ACC112 (cell line): ENCODE measurements around the gene SLCO3A1.

Source experiments
- H2AFZ ChIP-seq: fragments of 200-600 bp; sonication (generic); one replicate; pipeline ENCODE4 v1.6.0; 2017; ENCODE audit warnings: antibody characterized with exemption, low read length; ENCODE audit not compliant: unreplicated experiment
- H3K27ac ChIP-seq: fragments of 200-600 bp; sonication (generic); 2 replicates; pipeline ENCODE4 v1.5.1; 2014; ENCODE audit warnings: low read depth, mild to moderate bottlenecking, antibody characterized with exemption, low read length, moderate library complexity
- H3K27me3 ChIP-seq: fragments of 200-600 bp; sonication (generic); 2 replicates; pipeline ENCODE4 v1.6.1; 2014; ENCODE audit warnings: mild to moderate bottlenecking, antibody characterized with exemption, low read length, moderate library complexity, mixed read lengths; ENCODE audit not compliant: insufficient read depth
- H3K36me3 ChIP-seq: fragments of 200-600 bp; sonication (generic); 2 replicates; pipeline ENCODE4 v1.6.1; 2016; ENCODE audit warnings: mild to moderate bottlenecking, antibody characterized with exemption, low read length, moderate library complexity, mixed read lengths; ENCODE audit not compliant: insufficient read depth
- H3K4me1 ChIP-seq: fragments of 200-600 bp; sonication (generic); one replicate; pipeline ENCODE4 v1.6.1; 2016; ENCODE audit warnings: low read length, mixed read lengths; ENCODE audit not compliant: insufficient read depth, unreplicated experiment, control insufficient read depth
- H3K4me3 ChIP-seq: fragments of 200-600 bp; sonication (generic); 2 replicates; pipeline ENCODE4 v1.5.1; 2014; ENCODE audit warnings: mild to moderate bottlenecking, low read depth, low read length
- H3K79me2 ChIP-seq: fragments of 200-600 bp; sonication (generic); one replicate; pipeline ENCODE4 v1.6.0; 2016; ENCODE audit warnings: low read length; ENCODE audit not compliant: control insufficient read depth, unreplicated experiment, insufficient read depth

The SLCO3A1 gene

GRCh38 chr15:92166751-92167405 is 313.4 kb downstream of the SLCO3A1 start:
- Histone ChIP-seq H3K27ac (no peak overlapping the region), H3K27me3 (no peaks in the 10 kb centered on the region), H2AFZ (no peak overlapping the region), H3K79me2 (no peaks in the 10 kb centered on the region), H3K4me3 (no peak overlapping the region), H3K36me3 (no peaks in the 10 kb centered on the region), H3K4me1 (no peaks in the 10 kb centered on the region)

- H3K79me2 ChIP-seq = no peaks in the 10 kb centered on the region
- no peaks in the 10 kb centered on the region for H3K4me1 ChIP-seq
- H3K27ac ChIP-seq = no peak overlapping the region
- H3K27me3 ChIP-seq = no peaks in the 10 kb centered on the region
- no peaks in the 10 kb centered on the region for H3K36me3 ChIP-seq
- no peak overlapping the region for H2AFZ ChIP-seq
- no peak overlapping the region for H3K4me3 ChIP-seq
Observed at GRCh38 chr15:92167451-92167850, 313.9 kb downstream of the SLCO3A1 start.

DNA sequence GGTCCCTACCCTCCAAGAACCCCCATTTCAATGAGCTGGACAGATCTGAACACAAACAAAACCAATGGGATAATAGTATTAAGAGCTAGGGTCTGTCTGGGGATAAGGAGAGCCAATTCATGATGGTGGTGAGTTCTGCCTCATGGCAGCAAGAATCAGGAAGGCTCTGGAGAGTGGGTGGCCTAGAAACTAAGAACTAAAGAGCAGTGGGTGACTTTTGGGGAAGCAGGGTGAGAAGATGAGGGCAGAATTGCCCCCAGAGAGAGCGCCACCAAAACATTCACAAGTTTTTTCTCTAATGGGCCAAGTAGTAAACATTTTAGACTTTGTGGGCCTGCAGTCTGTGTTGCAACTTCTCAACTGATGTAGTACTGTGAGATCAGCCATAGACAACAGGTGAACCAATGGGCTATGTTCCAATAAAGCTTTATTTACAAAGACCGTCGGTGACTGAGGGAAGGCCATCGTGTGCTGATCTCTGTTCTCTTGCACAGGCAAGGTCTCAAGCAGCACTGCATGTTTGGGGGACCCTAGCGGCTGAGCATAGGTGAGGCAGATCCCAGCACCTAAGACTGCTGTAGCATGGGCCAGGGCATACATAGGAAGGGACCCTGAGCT is 314.7 kb downstream of the SLCO3A1 start:
- Histone ChIP-seq H3K27ac (no peak overlapping the region), H2AFZ (no peak overlapping the region), H3K36me3 (no peaks in the 10 kb centered on the region), H3K27me3 (no peaks in the 10 kb centered on the region), H3K4me3 (no peak overlapping the region), H3K4me1 (no peaks in the 10 kb centered on the region), H3K79me2 (no peaks in the 10 kb centered on the region)

GRCh38 chr15:92170897-92171296 is 317.4 kb downstream of the SLCO3A1 start:
- no peaks in the 10 kb centered on the region for H3K4me1 ChIP-seq
- H2AFZ ChIP-seq = no peak overlapping the region
- H3K79me2 ChIP-seq = no peaks in the 10 kb centered on the region
- H3K4me3 ChIP-seq = no peak overlapping the region
- H3K36me3 ChIP-seq = no peaks in the 10 kb centered on the region
- H3K27ac ChIP-seq = no peak overlapping the region
- H3K27me3 ChIP-seq = no peaks in the 10 kb centered on the region

DNA sequence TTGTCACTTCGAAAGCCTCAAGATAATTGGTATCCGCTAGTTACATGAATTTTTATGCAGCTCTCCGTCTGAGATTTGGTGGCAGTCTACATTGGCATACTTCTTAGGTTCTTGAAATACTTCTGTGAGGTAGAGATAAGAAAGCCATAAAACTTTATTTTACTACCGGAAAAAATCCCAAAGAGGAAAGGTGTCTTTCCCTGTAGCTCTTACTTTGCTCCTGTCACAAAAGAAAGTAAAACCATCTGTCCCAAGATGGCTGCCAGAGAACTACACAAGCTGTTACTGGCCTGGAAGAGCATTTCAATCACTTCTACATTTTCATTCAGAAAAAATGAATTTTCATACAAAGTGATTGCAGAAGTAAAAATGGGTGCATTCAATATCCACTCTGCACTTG is 325.4 kb downstream of the SLCO3A1 start:
- Histone ChIP-seq H3K36me3 (no peaks in the 10 kb centered on the region), H3K79me2 (no peaks in the 10 kb centered on the region), H3K4me3 (no peak overlapping the region), H3K27ac (no peak overlapping the region), H3K27me3 (no peaks in the 10 kb centered on the region), H2AFZ (no peak overlapping the region), H3K4me1 (no peaks in the 10 kb centered on the region)

- Histone ChIP-seq H3K4me3 (no peak overlapping the region), H3K27me3 (no peaks in the 10 kb centered on the region), H3K4me1 (no peaks in the 10 kb centered on the region), H3K79me2 (no peaks in the 10 kb centered on the region), H3K27ac (no peak overlapping the region), H2AFZ (no peak overlapping the region), H3K36me3 (no peaks in the 10 kb centered on the region)
Observed at GRCh38 chr15:92184142-92184541, 330.6 kb downstream of the SLCO3A1 start.

- no peak overlapping the region for H2AFZ ChIP-seq
- no peak overlapping the region for H3K27ac ChIP-seq
- no peak overlapping the region for H3K4me3 ChIP-seq
- H3K79me2 ChIP-seq = no peaks in the 10 kb centered on the region
- no peaks in the 10 kb centered on the region for H3K36me3 ChIP-seq
- H3K27me3 ChIP-seq = no peaks in the 10 kb centered on the region
- no peaks in the 10 kb centered on the region for H3K4me1 ChIP-seq
Observed at GRCh38 chr15:92184679-92185230, 331.2 kb downstream of the SLCO3A1 start.

DNA sequence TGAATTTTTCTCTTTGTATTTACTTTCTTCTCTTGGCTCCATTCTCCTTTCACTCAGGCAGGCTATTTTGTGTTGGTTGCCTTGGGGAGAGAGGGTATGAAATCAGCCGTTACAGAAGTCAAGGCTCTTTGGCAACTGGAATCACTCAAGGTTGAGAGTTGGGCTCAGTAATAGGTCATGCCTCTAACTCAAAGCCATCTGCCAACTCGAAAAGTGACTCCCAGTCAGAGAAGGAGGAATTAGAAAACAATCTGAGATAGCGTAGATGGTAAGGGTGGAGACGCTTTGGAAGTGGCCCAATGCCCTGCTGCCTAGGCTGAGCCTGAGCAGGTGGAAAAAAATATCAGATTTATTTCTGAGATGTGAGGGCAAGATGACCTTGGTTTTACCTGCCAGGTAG is 334.5 kb downstream of the SLCO3A1 start:
- peaks cover 5% of the 10 kb centered on the region; the same call in 1 of the 2 replicates for H3K27me3 ChIP-seq
- no peaks in the 10 kb centered on the region for H3K36me3 ChIP-seq
- H3K4me3 ChIP-seq = no peak overlapping the region
- H2AFZ ChIP-seq = no peak overlapping the region
- no peak overlapping the region for H3K27ac ChIP-seq
- no peaks in the 10 kb centered on the region for H3K4me1 ChIP-seq
- H3K79me2 ChIP-seq = no peaks in the 10 kb centered on the region

DNA sequence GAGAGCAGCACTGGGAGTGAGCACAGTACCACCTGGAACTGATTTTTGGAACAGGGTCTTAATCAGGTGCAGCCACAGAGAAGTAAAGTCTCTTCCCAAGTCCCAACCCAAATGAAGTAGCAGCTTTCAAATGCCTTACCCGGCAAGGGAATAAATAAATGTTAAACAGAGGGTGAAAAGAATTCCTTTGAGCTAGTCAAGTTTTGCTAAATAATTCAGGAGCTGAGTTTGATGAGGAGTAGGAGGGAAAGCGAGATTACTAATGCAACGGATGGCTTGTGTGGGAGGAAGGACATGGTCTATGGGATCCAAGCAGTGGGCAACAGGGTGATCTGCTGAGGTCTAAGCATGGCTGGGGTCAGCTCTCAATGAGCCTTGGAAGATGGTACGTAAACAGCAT is 335.7 kb downstream of the SLCO3A1 start:
- Histone ChIP-seq H2AFZ (no peak overlapping the region), H3K79me2 (no peaks in the 10 kb centered on the region), H3K4me3 (no peak overlapping the region), H3K4me1 (no peaks in the 10 kb centered on the region), H3K27me3 (peaks cover 5% of the 10 kb centered on the region; the same call in 1 of the 2 replicates), H3K27ac (no peak overlapping the region), H3K36me3 (no peaks in the 10 kb centered on the region)

DNA sequence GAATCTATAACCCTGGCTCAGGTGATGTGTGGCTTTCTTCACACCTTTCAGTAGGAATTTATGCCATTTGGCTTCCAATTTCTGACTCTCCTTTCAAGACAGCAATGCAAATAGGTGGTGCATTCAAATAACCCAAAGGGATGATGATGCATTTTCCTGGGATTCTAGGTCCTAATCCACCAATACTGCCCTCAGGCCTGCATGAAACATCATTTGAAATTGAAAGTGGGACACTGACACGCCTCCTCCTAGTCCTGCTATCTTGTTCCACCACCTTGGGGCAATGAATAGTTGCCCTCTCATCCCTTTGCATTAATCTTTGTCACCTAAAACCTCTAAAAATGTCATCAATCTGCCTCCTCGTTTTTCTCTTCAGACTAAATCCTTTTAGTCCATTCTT is 341.7 kb downstream of the SLCO3A1 start:
- Histone ChIP-seq H3K36me3 (no peaks in the 10 kb centered on the region), H3K4me3 (no peak overlapping the region), H3K79me2 (no peaks in the 10 kb centered on the region), H3K27ac (no peak overlapping the region), H3K27me3 (peaks cover 5% of the 10 kb centered on the region; the same call in 1 of the 2 replicates), H3K4me1 (no peaks in the 10 kb centered on the region), H2AFZ (no peak overlapping the region)

- Histone ChIP-seq H3K4me3 (no peak overlapping the region), H3K27me3 (no peaks in the 10 kb centered on the region), H3K79me2 (no peaks in the 10 kb centered on the region), H3K4me1 (no peaks in the 10 kb centered on the region), H3K27ac (no peak overlapping the region), H3K36me3 (no peaks in the 10 kb centered on the region), H2AFZ (no peak overlapping the region)
Observed at GRCh38 chr15:92196342-92196741, 342.8 kb downstream of the SLCO3A1 start.
